HG02852 (cell line): Measurements from ENCODE around the gene GAL.

Source experiments
- ATAC-seq: cut with Tn5 transposase; IDR thresholded peaks from one replicate; pipeline ENCODE4 v1.9.1; 2021; ENCODE audit warnings: mild to moderate bottlenecking, moderate library complexity; ENCODE audit not compliant: unreplicated experiment

The GAL gene

GRCh38 chr11:68707527-68707926 is 23.2 kb downstream of the GAL start:
- no peak for ATAC-seq

GRCh38 chr11:68709062-68709461 is 24.7 kb downstream of the GAL start:
- no peak for ATAC-seq

- ATAC-seq = no peak
These were observed 26.1 kb downstream of the GAL start for GRCh38 chr11:68710409-68710808.

GRCh38 chr11:68711114-68711513 is 26.8 kb downstream of the GAL start:
- no peak for ATAC-seq

GRCh38 chr11:68714060-68714856 is 29.9 kb downstream of the GAL start:
- ATAC-seq = no peak

GRCh38 chr11:68715456-68716122 is 31.2 kb downstream of the GAL start:
- no peak for ATAC-seq

- ATAC-seq = no peak
These were observed 36.7 kb downstream of the GAL start for GRCh38 chr11:68721075-68721474.

GRCh38 chr11:68722143-68722542 is 37.8 kb downstream of the GAL start:
- no peak for ATAC-seq

- no peak for ATAC-seq
These were observed 39.9 kb downstream of the GAL start for GRCh38 chr11:68724293-68724692.

- no peak for ATAC-seq
These were observed 43.4 kb downstream of the GAL start for GRCh38 chr11:68727783-68728182.

GRCh38 chr11:68734111-68734510 is 49.8 kb downstream of the GAL start:
- no peak for ATAC-seq

- no peak for ATAC-seq
These were observed 50.8 kb downstream of the GAL start for GRCh38 chr11:68735125-68735524.

GRCh38 chr11:68735646-68736045 is 51.3 kb downstream of the GAL start:
- no peak for ATAC-seq
